HG03565 (cell line): ENCODE results near the gene EMC7.
"Not testable (repeated sequence)": the region's sequence is repeated elsewhere in the genome, so short reads cannot be mapped to it uniquely, and the experiment has no call there.

ENCODE experiments used
- ATAC-seq: cut with Tn5 transposase; IDR thresholded peaks from one replicate; pipeline ENCODE4 v1.9.1; 2021; ENCODE audit warnings: mild to moderate bottlenecking, moderate library complexity; ENCODE audit not compliant: unreplicated experiment

Gene EMC7

DNA sequence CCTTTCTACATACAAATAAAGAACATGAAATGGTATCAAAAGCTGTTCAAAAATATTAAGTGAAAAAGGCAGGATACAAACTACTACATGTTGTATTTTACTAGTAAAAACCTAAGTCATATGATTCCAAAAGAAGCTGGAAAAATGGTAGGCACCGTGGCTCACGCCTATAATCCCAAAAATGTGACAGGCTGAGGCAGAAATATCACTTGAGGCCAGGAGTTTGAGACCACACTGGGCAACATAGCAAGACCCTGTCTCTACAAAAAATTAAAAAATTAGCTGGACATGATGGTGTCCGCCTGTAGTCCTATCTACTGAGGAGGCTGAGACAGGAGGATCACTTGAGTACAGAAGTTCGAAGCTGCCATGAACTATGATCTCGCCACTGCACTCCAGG is 1.7 kb downstream of the EMC7 start:
- ATAC-seq: no peak

- no peak for ATAC-seq
These were observed 15.9 kb downstream of the EMC7 start for GRCh38 chr15:34085746-34086145.

GRCh38 chr15:34084086-34084485 is 17.6 kb downstream of the EMC7 start:
- no peak for ATAC-seq

DNA sequence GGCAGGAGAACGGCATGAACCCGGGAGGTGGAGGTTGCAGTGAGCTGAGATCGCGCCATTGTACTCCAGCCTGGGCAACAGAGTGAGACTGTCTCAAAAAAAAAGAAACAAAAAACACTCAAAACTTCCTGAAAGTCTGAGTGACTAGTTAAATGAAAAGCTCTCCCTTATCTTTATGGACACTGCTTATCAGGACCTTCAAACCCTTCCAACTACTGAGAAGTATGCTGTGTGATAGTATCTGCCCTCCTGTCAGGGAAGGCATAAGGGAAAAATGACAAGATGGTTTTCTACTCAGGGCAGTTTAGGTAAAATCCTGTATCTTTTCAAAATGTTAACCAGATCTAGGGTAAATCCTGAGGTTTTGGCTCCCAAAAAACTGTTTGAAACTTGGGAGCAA is 21.8 kb downstream of the EMC7 start:
- ATAC-seq: no peak

DNA sequence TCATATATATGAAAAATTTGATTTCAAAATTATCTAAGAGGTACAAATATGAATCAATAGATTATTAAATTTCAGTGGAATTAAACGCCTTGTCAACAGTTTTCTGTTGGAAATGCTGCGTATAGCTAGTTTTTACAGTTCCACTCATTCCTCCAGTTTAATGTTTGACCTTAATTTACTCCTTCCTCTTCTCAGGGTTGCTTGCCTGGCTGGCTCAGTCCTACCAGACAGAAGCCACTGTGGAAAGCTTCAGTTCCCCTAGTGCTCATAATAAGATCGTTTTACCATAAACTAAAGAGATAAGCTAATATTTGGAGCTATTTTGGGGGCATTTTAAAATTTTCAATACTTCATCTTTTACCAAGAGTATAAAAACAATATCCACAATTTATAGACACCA is 22.8 kb downstream of the EMC7 start:
- no peak for ATAC-seq

- ATAC-seq: no peak
These were observed 24.9 kb downstream of the EMC7 start for GRCh38 chr15:34076785-34077184.

- no peak for ATAC-seq
These were observed 31.7 kb downstream of the EMC7 start for GRCh38 chr15:34070003-34070402.

GRCh38 chr15:34065941-34066340 is 35.7 kb downstream of the EMC7 start:
- no peak for ATAC-seq

DNA sequence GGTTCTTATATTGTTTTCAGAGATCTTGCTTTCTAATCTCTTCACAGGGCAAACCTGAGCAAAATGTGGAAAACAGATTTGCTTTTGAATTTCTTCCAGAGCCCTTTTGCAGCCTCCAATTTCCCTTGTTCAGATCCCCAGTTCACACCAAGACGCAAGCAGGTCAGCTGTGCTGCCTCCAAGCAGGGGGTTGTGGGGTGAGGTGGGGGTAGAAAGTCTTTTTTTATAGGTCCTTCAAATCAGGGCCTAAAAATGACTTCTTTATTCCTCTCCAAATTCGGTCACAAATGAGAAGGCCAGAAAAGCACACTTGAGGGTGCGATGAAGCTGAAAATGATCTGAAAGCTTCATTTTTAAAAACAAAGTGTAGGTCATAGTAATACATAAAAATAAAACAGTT is 36.4 kb downstream of the EMC7 start:
- no peak for ATAC-seq

- ATAC-seq: no peak
These were observed 37.2 kb downstream of the EMC7 start for GRCh38 chr15:34064438-34064837.

GRCh38 chr15:34059946-34060345 is 41.7 kb downstream of the EMC7 start:
- no peak for ATAC-seq

DNA sequence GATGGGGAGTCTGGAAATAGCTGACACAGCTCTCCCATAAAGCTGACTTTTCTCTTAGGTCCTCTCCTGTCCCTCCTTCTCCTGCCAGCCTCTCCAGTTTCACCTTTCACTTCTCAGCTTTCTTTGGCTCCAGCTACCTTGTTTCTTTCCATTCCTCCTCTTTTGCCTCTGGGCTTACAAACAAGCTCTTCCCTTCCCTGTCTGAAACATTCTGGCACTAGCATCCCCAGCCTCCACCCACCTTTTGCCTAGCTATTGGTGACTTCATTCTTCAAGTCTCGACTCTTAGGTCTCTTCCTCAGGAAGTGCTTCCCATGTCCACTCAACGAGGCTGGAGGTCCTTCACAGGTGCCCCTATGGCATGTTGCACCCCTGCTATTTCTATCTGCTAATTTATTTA is 42.2 kb downstream of the EMC7 start:
- ATAC-seq: no peak

DNA sequence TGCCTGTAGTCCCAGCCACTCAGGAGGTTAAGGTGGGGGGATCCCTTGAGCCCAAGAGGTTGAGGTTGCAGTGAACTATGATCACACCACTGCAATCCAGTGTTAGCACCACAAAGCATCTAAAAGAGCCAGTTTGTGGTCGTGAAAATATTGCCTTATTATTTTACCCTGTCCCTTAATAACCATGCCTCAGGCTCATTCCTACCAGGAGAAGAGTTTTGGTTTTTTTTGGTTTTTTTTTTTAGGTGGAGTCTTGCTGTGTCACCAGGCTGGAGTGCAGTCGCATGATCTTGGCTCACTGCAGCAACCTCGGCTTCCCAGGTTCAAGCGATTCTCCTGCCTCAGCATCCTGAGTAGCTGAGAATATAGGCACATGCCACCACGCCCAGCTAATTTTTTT is 44.8 kb downstream of the EMC7 start:
- no peak for ATAC-seq

DNA sequence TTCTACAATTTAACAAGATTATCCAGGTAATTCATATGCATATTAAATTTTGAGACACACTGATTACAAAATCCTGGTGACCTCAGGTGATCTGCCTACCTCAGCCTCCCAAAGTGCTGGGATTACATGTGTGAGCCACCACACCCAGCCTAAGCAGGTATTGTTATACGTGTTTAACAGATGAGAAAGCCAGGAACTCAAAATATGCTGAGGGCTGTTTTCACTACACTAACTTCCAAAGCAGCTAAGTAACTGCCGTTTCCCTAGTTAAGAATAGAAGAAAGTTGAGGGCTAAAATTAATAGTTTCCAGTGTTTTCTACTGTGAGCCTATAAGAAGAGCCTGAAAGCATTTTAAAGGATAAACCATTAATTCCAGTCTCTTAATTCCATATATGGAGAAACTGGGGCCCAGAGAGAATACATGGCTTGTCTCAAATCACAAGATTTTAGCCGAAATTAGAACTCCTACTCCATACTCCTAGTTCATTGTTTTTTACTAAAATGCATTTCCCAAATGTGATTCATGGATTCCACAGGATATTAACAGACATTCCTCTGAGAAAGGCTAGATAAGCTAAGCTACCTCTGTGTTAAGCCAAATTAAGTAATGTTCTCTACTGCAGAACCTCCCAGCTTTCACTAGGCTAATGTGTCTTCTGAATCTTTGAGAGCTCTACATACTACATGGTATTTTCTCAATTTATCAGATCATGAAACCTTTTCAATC is 45.6 kb downstream of the EMC7 start:
- ATAC-seq: no peak

DNA sequence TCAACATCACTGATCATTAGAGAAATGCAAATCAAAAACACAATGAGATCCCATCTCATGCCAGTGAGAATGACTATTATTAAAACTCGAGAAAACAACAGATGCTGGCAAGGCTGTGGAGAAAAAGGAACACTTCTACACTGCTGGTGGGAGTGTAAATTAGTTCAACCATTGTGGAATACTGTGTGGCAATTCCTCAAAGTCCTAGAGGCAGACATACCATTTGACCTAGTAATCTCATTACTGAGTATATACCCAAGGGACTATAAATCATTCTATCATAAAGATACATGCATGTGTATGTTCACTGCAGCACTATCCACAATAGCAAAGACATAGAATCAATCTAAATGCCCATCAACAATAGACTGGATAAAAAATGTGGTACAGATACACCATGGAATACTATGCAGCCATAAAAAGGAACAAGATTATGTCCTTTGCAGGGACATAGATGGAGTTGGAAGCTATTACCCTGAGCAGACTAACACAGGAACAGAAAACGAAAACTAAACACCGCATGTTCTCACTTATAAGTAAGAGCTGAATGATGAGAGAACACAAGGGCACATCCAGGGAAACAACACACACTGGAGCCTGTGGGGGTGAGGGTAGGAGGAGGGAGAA is 47.5 kb downstream of the EMC7 start:
- ATAC-seq: no peak

DNA sequence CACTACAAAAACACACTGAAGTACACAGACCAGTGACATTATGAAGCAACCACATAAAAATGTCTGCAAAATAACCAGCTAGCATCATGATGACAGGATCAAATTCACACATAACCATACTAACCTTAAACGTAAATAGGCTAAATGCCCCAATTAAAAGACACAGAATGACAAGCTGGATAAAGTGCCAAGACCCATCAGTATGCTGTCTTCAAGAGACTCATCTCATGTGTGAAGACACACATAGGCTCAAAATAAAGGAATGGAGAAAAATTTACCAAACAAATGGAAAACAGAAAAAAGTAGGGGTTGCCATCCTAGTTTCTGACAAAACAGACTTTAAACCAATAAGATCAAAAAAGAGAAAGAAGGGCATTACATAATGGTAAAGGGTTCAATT is 51.3 kb downstream of the EMC7 start:
- ATAC-seq: not testable (repeated sequence)

DNA sequence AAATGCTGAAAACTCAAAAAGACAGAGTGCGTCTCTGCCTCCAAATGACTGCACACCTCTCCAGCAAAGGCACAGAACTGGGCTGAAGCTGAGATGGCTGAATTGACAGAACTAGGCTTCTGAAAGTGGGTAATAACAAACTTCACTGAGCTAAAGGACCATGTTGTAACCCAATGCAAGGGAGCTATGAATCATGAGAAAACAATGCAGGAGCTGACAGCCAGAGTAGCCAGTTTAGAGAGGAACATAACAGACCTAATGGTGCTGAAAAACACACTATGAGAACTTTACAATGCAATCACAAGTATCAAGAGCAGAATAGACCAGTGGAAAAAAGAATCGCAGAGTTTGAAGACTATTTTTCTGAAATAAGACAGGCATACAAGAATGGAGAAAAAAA is 52.5 kb downstream of the EMC7 start:
- no peak for ATAC-seq

DNA sequence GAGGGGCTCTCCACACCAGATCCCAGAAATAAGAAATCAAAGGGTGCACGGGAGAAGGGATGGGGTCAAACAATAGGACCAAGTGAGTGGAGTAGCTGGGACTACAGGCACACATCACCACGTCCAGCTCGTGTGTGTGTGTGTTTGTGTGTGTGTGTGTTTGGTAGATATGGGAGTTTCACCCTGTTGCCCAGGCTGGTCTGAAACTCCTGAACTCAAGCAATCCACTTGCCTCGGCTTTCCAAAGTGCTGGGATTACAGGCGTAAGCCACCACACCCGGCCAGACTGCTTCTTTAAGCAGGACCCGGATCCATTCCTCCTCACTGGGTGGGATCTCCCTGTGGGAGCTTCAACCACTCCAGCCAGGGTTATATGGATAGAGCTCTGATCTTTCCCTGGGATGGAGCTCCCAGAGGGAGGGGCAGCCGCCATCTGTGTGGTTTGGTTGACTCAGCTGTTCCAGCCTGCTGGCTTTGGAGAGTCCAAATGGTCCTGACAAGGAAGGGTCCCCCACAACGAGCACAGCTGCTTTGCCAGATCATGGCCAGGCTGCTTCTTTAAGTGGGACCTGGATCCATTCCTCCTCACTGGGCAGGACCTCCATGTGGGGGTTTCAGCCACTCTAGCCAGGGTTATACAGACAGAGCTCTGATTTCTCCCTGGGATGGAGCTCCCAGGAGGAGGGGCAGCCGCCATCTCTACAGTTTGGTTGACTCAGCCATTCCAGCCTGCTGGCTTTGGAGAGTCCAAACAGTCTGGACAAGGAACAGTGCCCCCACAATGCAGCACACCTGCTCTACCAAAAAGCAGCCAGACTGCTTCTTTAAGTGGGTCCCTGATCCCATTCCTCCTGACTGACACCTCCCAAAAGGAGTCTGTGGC is 53.5 kb downstream of the EMC7 start:
- ATAC-seq: no peak

DNA sequence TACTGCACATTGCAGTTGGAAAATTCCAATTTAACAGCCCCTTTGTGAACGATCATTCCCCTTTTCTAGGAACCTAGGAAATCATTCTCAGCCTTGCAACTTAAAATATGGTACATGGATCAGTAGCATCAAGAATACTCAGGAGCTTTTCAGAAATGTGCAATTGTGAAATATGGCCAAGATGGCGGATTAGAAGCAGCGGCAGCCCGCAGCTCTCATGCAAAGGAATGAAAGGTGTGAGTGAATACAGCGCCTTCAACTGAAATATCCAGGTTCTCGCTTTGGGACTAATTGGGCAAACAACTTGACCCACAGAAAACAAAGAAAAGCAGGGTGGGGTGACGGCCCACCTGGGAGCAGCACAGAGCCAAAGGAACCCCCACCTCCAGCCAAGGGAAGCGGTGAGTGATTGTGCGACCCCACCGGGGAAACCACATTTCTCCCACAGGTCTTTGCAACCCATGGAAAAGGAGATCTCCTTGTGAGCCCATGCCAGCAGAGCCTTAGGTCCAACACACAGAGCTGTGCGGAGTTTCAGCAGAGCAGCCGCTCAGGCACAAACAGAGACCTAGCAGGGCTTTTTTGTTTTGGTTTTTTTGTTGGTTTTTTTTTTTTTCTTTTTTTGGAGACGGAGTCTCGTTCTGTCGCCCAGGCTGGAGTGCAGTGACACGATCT is 55.1 kb downstream of the EMC7 start:
- ATAC-seq: no peak

- ATAC-seq: no peak
These were observed 57.8 kb downstream of the EMC7 start for GRCh38 chr15:34043813-34044212.

GRCh38 chr15:34043391-34043790 is 58.3 kb downstream of the EMC7 start:
- ATAC-seq: no peak
